ENCODE data around the gene TTI1. TPM values are rescaled to one million over a fixed set of nuclear protein-coding genes. Genes with fewer than 3 reads are reported as not detected.

Gene TTI1
- total RNA-seq, 1 experiment from 2014 or later = 26.9 TPM

- Histone ChIP-seq H3K9me3 (ENCODE audit: control insufficient read depth in 1 of 2, insufficient read depth in 1 of 2, low read depth in 1 of 2, low read length in 2 of 2) (no peaks in the 10 kb centered on the region), H3K4me3 (replicated peaks in 1 of 2; ENCODE audit: low read depth in 1 of 2, low read length in 2 of 2) (no peak overlapping the region), H4K20me1 (ENCODE audit: insufficient read depth) (no peaks in the 10 kb centered on the region; the same call in 1 of the 2 replicates), H3K36me3 (ENCODE audit: control insufficient read depth in 1 of 2, insufficient read depth in 2 of 2, low read length in 2 of 2) (peaks cover 46 to 58% of the 10 kb centered on the region in 2 experiments), H3K27me3 (ENCODE audit: insufficient read depth, low read length) (no peaks in the 10 kb centered on the region), H3K4me1 (ENCODE audit: control insufficient read depth in 1 of 2, insufficient read depth in 2 of 2, low read length in 2 of 2) (no peaks in the 10 kb centered on the region), H2AFZ (ENCODE audit: low read depth, low read length, poor library complexity, severe bottlenecking) (no peak overlapping the region), H3K27ac (ENCODE audit: low read depth, low read length) (no peak overlapping the region), H3K79me2 (ENCODE audit: insufficient read depth, low read length) (0 out of 2 replicates have a peak, but pooled peaks cover 7% of the 10 kb centered on the region), H3K9ac (ENCODE audit: low read length) (no peak overlapping the region), H3K9me2 (ENCODE audit: insufficient read depth) (no peaks in the 10 kb centered on the region), H3K4me2 (ENCODE audit: low read length) (no peak overlapping the region)
- no peak for ATAC-seq
- BruUV-seq (replicated peaks) = no TSS peak
- DNase-seq (ENCODE audit: low read depth, low spot score) = no peak
- ChIA-PET RAD21 (ENCODE audit: low non-redundant PET in 1 of 2, low total read pairs in 2 of 2, uncharacterized antibody in 2 of 2, unreplicated experiment in 2 of 2) (no interaction called here), CTCF (no interaction called here), POLR2A (no interaction called here)
- intact Hi-C loops (cut with micrococcal nuclease) = no loop called here
- TF ChIP-seq SP1 (IDR thresholded peaks at IDR 0.05; ENCODE audit: low read depth) (no peak), RAD21 (IDR thresholded peaks at IDR 0.05; ENCODE audit: low read depth) (no peak), POLR2A (IDR thresholded peaks at IDR 0.05; ENCODE audit: borderline replicate concordance, extremely low read depth, insufficient read depth, insufficient read length) (no peak), EGR1 (IDR thresholded peaks at IDR 0.05; ENCODE audit: low read depth) (no peak), REST (IDR thresholded peaks at IDR 0.05; ENCODE audit: low read depth) (no peak), SRF (IDR thresholded peaks at IDR 0.05; ENCODE audit: low read depth) (no peak), YY1 (IDR thresholded peaks at IDR 0.05; ENCODE audit: extremely low read depth, insufficient replicate concordance, low read depth, low read length) (no peak)
- TF ChIP-seq, protein P1, sequence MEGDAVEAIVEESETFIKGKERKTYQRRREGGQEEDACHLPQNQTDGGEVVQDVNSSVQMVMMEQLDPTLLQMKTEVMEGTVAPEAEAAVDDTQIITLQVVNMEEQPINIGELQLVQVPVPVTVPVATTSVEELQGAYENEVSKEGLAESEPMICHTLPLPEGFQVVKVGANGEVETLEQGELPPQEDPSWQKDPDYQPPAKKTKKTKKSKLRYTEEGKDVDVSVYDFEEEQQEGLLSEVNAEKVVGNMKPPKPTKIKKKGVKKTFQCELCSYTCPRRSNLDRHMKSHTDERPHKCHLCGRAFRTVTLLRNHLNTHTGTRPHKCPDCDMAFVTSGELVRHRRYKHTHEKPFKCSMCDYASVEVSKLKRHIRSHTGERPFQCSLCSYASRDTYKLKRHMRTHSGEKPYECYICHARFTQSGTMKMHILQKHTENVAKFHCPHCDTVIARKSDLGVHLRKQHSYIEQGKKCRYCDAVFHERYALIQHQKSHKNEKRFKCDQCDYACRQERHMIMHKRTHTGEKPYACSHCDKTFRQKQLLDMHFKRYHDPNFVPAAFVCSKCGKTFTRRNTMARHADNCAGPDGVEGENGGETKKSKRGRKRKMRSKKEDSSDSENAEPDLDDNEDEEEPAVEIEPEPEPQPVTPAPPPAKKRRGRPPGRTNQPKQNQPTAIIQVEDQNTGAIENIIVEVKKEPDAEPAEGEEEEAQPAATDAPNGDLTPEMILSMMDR (IDR thresholded peaks at IDR 0.05 in 2 of 3, conservative IDR thresholded peaks at IDR 0.05 in 1 of 3; ENCODE audit: borderline replicate concordance in 1 of 3, insufficient read depth in 1 of 3, low read depth in 2 of 3, low read length in 2 of 3) = no peak
- TF ChIP-seq, protein P2, sequence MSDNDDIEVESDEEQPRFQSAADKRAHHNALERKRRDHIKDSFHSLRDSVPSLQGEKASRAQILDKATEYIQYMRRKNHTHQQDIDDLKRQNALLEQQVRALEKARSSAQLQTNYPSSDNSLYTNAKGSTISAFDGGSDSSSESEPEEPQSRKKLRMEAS (IDR thresholded peaks at IDR 0.05) = no peak
Measured at GRCh38 chr20:37999526-38000263, 33.6 kb downstream of the TTI1 start.
